RWPE2 (cell line): ENCODE results near the gene NEK5.

Source experiments
- ATAC-seq: fragments of 200-7000 bp; cut with Tn5 transposase; 3 replicates; pipeline ENCODE4 v1.9.1; 2021; ENCODE audit warnings: low read depth
- DNase-seq: peaks from one replicate; pipeline ENCODE4 v3.0.0-alpha.2; 2020; ENCODE audit warnings: low spot score
- H3K27ac ChIP-seq: fragments of 450-650 bp; 2 replicates; pipeline ENCODE4 v1.5.1; 2017; ENCODE audit warnings: mild to moderate bottlenecking; ENCODE audit not compliant: poor library complexity, severe bottlenecking
- H3K27me3 ChIP-seq: fragments of 250-450 bp; sonication (Bioruptor Pico); 2 replicates; pipeline ENCODE4 v1.5.1; 2021; ENCODE audit warnings: mild to moderate bottlenecking, moderate library complexity; ENCODE audit not compliant: insufficient read depth, poor library complexity, severe bottlenecking
- H3K36me3 ChIP-seq: fragments of 250-450 bp; sonication (Bioruptor Pico); 2 replicates; pipeline ENCODE4 v1.5.1; 2020; ENCODE audit warnings: low read depth, mild to moderate bottlenecking, moderate library complexity
- H3K4me1 ChIP-seq: fragments of 250-450 bp; sonication (Bioruptor Pico); 2 replicates; pipeline ENCODE4 v1.5.1; 2021; ENCODE audit warnings: mild to moderate bottlenecking, moderate library complexity; ENCODE audit not compliant: insufficient read depth, poor library complexity, severe bottlenecking
- H3K4me3 ChIP-seq: fragments of 250-450 bp; sonication (Bioruptor Pico); 2 replicates; pipeline ENCODE4 v1.5.1; 2021; ENCODE audit warnings: mild to moderate bottlenecking, moderate library complexity; ENCODE audit not compliant: severe bottlenecking
- H3K9me3 ChIP-seq: fragments of 250-450 bp; sonication (Bioruptor Pico); 2 replicates; pipeline ENCODE4 v1.5.1; 2021; ENCODE audit warnings: mild to moderate bottlenecking, moderate library complexity; ENCODE audit not compliant: severe bottlenecking
- TF ChIP-seq, protein P1 (sequence below): fragments of 450-650 bp; IDR thresholded peaks from one replicate; pipeline ENCODE4 v1.5.1; 2017; ENCODE audit warnings: mild to moderate bottlenecking, moderate library complexity; ENCODE audit not compliant: poor library complexity, severe bottlenecking

The NEK5 gene

DNA sequence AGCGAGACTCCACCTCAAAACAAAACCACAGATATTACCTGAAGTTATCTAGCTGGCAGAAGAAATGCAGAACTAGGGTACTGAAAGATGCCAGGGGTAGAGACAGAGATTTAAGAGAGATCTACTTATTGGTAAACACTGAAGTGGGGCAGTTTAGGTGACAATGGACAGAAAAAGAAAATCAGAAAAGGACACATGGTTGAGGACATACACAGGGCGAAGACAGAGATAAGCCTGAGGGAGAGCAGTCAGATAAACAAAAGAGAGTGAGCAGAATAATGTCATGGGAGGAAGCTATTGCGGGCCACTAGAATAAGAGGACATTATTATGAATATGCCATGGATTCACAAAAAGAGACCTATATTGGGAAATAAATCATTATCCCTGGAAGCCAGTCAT, 3.3 kb downstream of the NEK5 start:
- Histone ChIP-seq H3K27ac (no peak overlapping the region), H3K4me1 (no peaks in the 10 kb centered on the region), H3K27me3 (no peaks in the 10 kb centered on the region), H3K36me3 (no peaks in the 10 kb centered on the region), H3K4me3 (no peak overlapping the region), H3K9me3 (no peaks in the 10 kb centered on the region)
- DNase-seq (no peak), ATAC-seq (no peak)
- TF ChIP-seq, protein P1, sequence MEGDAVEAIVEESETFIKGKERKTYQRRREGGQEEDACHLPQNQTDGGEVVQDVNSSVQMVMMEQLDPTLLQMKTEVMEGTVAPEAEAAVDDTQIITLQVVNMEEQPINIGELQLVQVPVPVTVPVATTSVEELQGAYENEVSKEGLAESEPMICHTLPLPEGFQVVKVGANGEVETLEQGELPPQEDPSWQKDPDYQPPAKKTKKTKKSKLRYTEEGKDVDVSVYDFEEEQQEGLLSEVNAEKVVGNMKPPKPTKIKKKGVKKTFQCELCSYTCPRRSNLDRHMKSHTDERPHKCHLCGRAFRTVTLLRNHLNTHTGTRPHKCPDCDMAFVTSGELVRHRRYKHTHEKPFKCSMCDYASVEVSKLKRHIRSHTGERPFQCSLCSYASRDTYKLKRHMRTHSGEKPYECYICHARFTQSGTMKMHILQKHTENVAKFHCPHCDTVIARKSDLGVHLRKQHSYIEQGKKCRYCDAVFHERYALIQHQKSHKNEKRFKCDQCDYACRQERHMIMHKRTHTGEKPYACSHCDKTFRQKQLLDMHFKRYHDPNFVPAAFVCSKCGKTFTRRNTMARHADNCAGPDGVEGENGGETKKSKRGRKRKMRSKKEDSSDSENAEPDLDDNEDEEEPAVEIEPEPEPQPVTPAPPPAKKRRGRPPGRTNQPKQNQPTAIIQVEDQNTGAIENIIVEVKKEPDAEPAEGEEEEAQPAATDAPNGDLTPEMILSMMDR: no peak

DNA sequence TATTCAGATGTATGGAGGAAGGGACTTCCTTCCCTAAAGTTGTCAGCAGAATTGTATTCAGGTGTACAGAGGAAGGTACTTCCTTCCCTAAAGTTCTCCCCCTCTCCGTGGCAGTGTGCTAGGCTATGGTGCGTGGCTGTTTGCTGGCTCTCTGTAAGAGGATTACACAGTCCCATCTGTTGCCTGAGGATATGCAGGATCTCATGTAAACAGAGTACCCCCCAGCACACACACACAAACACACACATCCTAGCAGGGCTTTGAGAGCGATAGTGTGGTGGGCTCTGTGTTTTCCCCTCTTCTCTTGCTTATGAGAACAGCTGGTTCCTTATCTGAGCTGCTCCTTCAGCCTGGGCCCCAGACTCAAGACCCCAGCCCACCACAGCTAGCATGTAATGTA, 10.3 kb downstream of the NEK5 start:
- H3K27ac ChIP-seq: no peak overlapping the region
- TF ChIP-seq, protein P1: no peak
- no peaks in the 10 kb centered on the region for H3K9me3 ChIP-seq
- no peak overlapping the region for H3K4me3 ChIP-seq
- no peaks in the 10 kb centered on the region for H3K4me1 ChIP-seq
- H3K27me3 ChIP-seq: no peaks in the 10 kb centered on the region
- DNase-seq (no peak), ATAC-seq (no peak)
- H3K36me3 ChIP-seq: no peaks in the 10 kb centered on the region

DNA sequence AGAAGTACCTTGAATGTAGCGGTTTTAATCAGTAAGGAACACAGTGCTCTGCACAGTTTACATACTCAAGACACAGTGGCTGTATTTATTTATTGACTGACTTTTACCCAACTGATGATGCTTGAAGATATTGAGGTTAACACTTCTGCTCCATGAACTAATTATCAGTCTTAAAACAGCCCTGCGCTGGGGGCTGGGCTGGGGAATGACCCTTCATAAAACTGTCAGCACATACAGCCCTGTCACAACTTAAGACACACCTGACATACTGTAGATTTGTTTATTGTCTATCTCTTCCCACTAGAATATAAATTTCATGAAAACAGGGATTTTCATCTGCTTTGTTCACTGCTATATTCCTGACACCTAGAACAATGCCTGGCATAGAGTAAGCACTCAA, 10.8 kb downstream of the NEK5 start:
- DNase-seq: no peak
- no peak overlapping the region for H3K27ac ChIP-seq
- TF ChIP-seq, protein P1: no peak
- ATAC-seq: no peak
- H3K4me1 ChIP-seq: no peaks in the 10 kb centered on the region
- H3K4me3 ChIP-seq: no peak overlapping the region
- H3K27me3 ChIP-seq: no peaks in the 10 kb centered on the region
- no peaks in the 10 kb centered on the region for H3K36me3 ChIP-seq
- H3K9me3 ChIP-seq: no peaks in the 10 kb centered on the region

DNA sequence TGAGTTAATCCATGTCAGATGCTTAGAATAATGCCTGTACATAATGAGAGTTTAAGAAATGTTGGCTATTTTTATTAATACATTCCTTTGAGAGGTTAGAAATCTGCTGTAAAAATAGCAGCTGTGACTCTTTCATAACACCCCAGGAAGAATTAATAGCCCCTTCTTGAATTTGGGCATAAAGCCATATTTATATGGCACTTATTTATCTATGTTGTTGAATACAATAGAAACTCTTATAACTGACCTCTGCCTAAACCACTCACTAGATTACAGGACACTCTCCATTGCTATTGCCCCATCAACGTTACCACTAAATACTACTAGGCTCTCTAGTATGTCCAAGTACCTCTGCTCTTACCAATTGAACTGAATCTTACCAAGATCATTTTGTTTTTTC, 16.3 kb downstream of the NEK5 start:
- Histone ChIP-seq H3K27me3 (no peaks in the 10 kb centered on the region), H3K36me3 (no peaks in the 10 kb centered on the region), H3K27ac (no peak overlapping the region), H3K4me1 (no peaks in the 10 kb centered on the region), H3K9me3 (no peaks in the 10 kb centered on the region), H3K4me3 (no peak overlapping the region)
- TF ChIP-seq, protein P1: no peak
- ATAC-seq (no peak), DNase-seq (no peak)

DNA sequence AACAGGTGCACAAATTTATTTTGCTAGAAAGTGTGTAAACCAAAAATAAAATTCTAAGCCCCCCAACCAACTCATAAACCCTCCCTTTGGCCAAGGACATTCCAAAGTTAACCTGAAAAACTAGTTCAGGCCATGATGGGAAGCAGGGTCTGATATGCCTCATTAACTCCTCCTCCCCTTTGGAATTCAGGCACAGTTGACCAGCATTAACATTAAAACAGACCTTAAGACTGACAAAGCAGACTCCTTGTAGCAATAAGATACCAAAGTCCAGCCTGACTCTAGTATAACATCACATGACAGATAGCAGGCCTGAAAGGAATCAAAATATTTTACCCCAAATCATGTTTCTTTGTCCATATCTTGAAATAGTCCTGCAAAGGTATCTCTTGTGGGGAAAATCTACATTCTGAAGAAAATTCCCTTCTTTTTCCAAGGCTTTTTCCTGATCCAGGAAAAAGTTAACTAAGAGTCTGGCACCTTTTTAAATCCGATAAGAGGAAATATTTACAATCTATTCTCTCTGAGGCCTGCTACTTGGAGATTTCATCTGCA, 19.7 kb downstream of the NEK5 start:
- DNase-seq (no peak), ATAC-seq (no peak)
- H3K27me3 ChIP-seq: no peaks in the 10 kb centered on the region
- no peaks in the 10 kb centered on the region for H3K9me3 ChIP-seq
- TF ChIP-seq, protein P1: no peak
- H3K27ac ChIP-seq: no peak overlapping the region
- H3K4me1 ChIP-seq: peaks cover 7% of the 10 kb centered on the region
- H3K4me3 ChIP-seq: no peak overlapping the region
- no peaks in the 10 kb centered on the region for H3K36me3 ChIP-seq
